ENCODE measurements around the gene IGF1R.

IGF1R gene

GRCh38 chr15:98842192-98842972 lies 194.0 kb downstream of the IGF1R start:
- no peaks in the 10 kb centered on the region for H3K27me3 ChIP-seq (ENCODE audit: insufficient read depth, low read depth)
- H3K4me2 ChIP-seq = no peak overlapping the region
- TF ChIP-seq, protein P1, sequence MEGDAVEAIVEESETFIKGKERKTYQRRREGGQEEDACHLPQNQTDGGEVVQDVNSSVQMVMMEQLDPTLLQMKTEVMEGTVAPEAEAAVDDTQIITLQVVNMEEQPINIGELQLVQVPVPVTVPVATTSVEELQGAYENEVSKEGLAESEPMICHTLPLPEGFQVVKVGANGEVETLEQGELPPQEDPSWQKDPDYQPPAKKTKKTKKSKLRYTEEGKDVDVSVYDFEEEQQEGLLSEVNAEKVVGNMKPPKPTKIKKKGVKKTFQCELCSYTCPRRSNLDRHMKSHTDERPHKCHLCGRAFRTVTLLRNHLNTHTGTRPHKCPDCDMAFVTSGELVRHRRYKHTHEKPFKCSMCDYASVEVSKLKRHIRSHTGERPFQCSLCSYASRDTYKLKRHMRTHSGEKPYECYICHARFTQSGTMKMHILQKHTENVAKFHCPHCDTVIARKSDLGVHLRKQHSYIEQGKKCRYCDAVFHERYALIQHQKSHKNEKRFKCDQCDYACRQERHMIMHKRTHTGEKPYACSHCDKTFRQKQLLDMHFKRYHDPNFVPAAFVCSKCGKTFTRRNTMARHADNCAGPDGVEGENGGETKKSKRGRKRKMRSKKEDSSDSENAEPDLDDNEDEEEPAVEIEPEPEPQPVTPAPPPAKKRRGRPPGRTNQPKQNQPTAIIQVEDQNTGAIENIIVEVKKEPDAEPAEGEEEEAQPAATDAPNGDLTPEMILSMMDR (conservative IDR thresholded peaks at IDR 0.05; ENCODE audit: low read depth, low read length) = no peak
- no peak overlapping the region for H3K4me3 ChIP-seq (IDR thresholded peaks at IDR 0.05; ENCODE audit: insufficient read depth, low read depth, low read length)
- no peak overlapping the region for H2AFZ ChIP-seq (ENCODE audit: low read depth)
- no peak overlapping the region for H3K27ac ChIP-seq
- H3K9ac ChIP-seq = no peak overlapping the region
- H3K36me3 ChIP-seq (ENCODE audit: insufficient read depth) = no peaks in the 10 kb centered on the region
- H3K4me1 ChIP-seq (ENCODE audit: low read depth, poor library complexity, severe bottlenecking) = no peaks in the 10 kb centered on the region
- no peaks in the 10 kb centered on the region for H4K20me1 ChIP-seq (ENCODE audit: insufficient read depth)
- H3K79me2 ChIP-seq (ENCODE audit: insufficient read depth, low read depth) = peaks cover 3% of the 10 kb centered on the region; the same call in 1 of the 2 replicates

- H4K20me1 ChIP-seq (ENCODE audit: insufficient read depth) = no peaks in the 10 kb centered on the region
- H3K4me1 ChIP-seq (ENCODE audit: low read depth, poor library complexity, severe bottlenecking) = no peaks in the 10 kb centered on the region
- no peaks in the 10 kb centered on the region for H3K27me3 ChIP-seq (ENCODE audit: insufficient read depth, low read depth)
- TF ChIP-seq, protein P1 (conservative IDR thresholded peaks at IDR 0.05; ENCODE audit: low read depth, low read length) = no peak
- no peak overlapping the region for H3K4me2 ChIP-seq
- no peak overlapping the region for H2AFZ ChIP-seq (ENCODE audit: low read depth)
- H3K27ac ChIP-seq = no peak overlapping the region
- H3K4me3 ChIP-seq (IDR thresholded peaks at IDR 0.05; ENCODE audit: insufficient read depth, low read depth, low read length) = no peak overlapping the region
- H3K36me3 ChIP-seq (ENCODE audit: insufficient read depth) = no peaks in the 10 kb centered on the region
- no peak overlapping the region for H3K9ac ChIP-seq
- peaks cover 5% of the 10 kb centered on the region; the same call in 1 of the 2 replicates for H3K79me2 ChIP-seq (ENCODE audit: insufficient read depth, low read depth)
Measured at GRCh38 chr15:98842973-98843285, 194.6 kb downstream of the IGF1R start.

DNA sequence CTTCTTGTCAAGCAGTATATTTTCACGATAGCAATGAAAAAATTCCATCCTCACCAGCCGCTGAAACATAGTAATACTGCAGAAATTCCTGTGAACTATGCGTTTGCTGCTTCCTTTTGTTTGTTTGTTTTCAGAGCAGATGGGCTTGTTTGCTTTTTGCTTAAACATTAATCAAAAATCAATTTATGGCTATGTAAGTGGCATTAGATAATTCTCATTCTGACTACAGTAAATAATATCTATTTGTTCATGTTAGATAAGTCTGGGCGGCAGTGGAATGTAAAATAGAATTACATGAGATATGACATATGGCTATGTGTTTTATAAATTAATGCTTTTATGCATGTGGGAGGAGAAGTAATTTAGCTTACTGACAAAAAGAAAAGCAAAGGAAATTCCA lies 195.5 kb downstream of the IGF1R start:
- H4K20me1 ChIP-seq (ENCODE audit: insufficient read depth) = no peaks in the 10 kb centered on the region
- no peaks in the 10 kb centered on the region for H3K27me3 ChIP-seq (ENCODE audit: insufficient read depth, low read depth)
- no peaks in the 10 kb centered on the region for H3K36me3 ChIP-seq (ENCODE audit: insufficient read depth)
- no peak overlapping the region for H3K27ac ChIP-seq
- peaks cover 3% of the 10 kb centered on the region for H3K4me1 ChIP-seq (ENCODE audit: low read depth, poor library complexity, severe bottlenecking)
- no peak overlapping the region for H3K4me3 ChIP-seq (IDR thresholded peaks at IDR 0.05; ENCODE audit: insufficient read depth, low read depth, low read length)
- no peak overlapping the region for H3K9ac ChIP-seq
- H3K4me2 ChIP-seq = no peak overlapping the region
- TF ChIP-seq, protein P1 (conservative IDR thresholded peaks at IDR 0.05; ENCODE audit: low read depth, low read length) = no peak
- no peak overlapping the region for H2AFZ ChIP-seq (ENCODE audit: low read depth)
- H3K79me2 ChIP-seq (ENCODE audit: insufficient read depth, low read depth) = peaks cover 11% of the 10 kb centered on the region; the same call in 1 of the 2 replicates

DNA sequence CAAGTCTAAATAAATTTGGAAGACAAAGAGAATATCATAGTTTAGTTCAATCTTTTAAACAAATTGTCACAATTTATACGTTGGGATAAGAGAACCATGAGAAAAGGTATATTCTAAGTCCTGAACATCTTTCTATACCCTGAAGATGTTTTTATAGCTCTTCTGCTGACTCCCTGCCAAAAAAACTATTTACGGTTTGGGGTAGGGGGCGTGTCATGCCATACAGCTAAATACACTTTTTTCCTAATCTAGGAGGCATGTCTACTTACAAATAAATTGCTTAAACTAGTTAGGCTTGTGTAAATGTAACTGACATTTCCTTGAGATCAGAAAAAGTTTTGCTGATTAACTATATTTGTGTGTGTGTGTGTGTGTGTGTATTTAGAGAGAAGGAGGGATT lies 195.9 kb downstream of the IGF1R start:
- H3K27ac ChIP-seq = no peak overlapping the region
- TF ChIP-seq, protein P1 (conservative IDR thresholded peaks at IDR 0.05; ENCODE audit: low read depth, low read length) = no peak
- H3K27me3 ChIP-seq (ENCODE audit: insufficient read depth, low read depth) = no peaks in the 10 kb centered on the region
- H4K20me1 ChIP-seq (ENCODE audit: insufficient read depth) = no peaks in the 10 kb centered on the region
- no peak overlapping the region for H3K4me3 ChIP-seq (IDR thresholded peaks at IDR 0.05; ENCODE audit: insufficient read depth, low read depth, low read length)
- H3K36me3 ChIP-seq (ENCODE audit: insufficient read depth) = no peaks in the 10 kb centered on the region
- peaks cover 15% of the 10 kb centered on the region; the same call in 1 of the 2 replicates for H3K79me2 ChIP-seq (ENCODE audit: insufficient read depth, low read depth)
- no peak overlapping the region for H3K4me2 ChIP-seq
- no peak overlapping the region for H2AFZ ChIP-seq (ENCODE audit: low read depth)
- H3K9ac ChIP-seq = no peak overlapping the region
- peaks cover 7% of the 10 kb centered on the region for H3K4me1 ChIP-seq (ENCODE audit: low read depth, poor library complexity, severe bottlenecking)

Measured in KMS-11 (cell line).